CD4-positive, alpha-beta T cell (primary cell): ENCODE data around the gene MYOD1. TPM values are rescaled to one million over a fixed set of nuclear protein-coding genes. Genes with fewer than 3 reads are reported as not detected.

Source experiments
- ATAC-seq: fragments of 200-7000 bp; cut with Tn5 transposase; one replicate; pipeline ENCODE4 v1.10.0; 2022; ENCODE audit warnings: mild to moderate bottlenecking; ENCODE audit not compliant: poor library complexity
- CTCF ChIA-PET: fragments of 350-600 bp; sonication (Branson Sonifier 250); formaldehyde crosslinking; loops from one replicate; lab custom pipeline; 2021; ENCODE audit warnings: antibody characterized with exemption, inconsistent platforms; lab: Charles Lee
- POLR2A ChIA-PET: fragments of 350-600 bp; sonication (Branson Sonifier 250); formaldehyde crosslinking; loops from one replicate; lab custom pipeline; 2021; ENCODE audit warnings: antibody characterized with exemption, inconsistent platforms; lab: Charles Lee
- DNase-seq, 14 experiments: peaks; one replicate each; pipeline ENCODE4 v3.0.0-alpha.2; 2013 to 2020; ENCODE audit warnings: mixed read lengths in 2 of 14
- H3K27ac ChIP-seq, 2 donors: one replicate each; pipeline versions ENCODE4 v1.5.1 to v1.7.0; 2013; ENCODE audit warnings: low read length in 2 of 2, low read depth in 1 of 2, mild to moderate bottlenecking in 1 of 2
- H3K27me3 ChIP-seq, 2 experiments: 1 replicate in 1 of 2; 2 replicates in 1 of 2; pipeline versions ENCODE4 v1.6.1 to v1.7.0; 2013; ENCODE audit warnings: low read length in 2 of 2, control low read depth in 1 of 2, mild to moderate bottlenecking in 1 of 2, moderate library complexity in 1 of 2; ENCODE audit not compliant: insufficient read depth in 2 of 2, control insufficient read depth in 1 of 2
- H3K36me3 ChIP-seq: one replicate; pipeline ENCODE4 v1.6.1; 2013; ENCODE audit warnings: low read length, control low read depth; ENCODE audit not compliant: insufficient read depth
- H3K4me1 ChIP-seq: one replicate; pipeline ENCODE4 v1.6.1; 2013; ENCODE audit warnings: low read length, control low read depth; ENCODE audit not compliant: insufficient read depth
- H3K4me3 ChIP-seq: one replicate; pipeline ENCODE4 v1.5.1; 2013; ENCODE audit warnings: mild to moderate bottlenecking, low read length, moderate library complexity
- H3K9me3 ChIP-seq, 2 experiments: 1 replicate in 1 of 2; 2 replicates in 1 of 2; pipeline versions ENCODE4 v1.6.1 to v1.7.0; 2013; ENCODE audit warnings: low read length in 2 of 2, mild to moderate bottlenecking in 2 of 2, control low read depth in 1 of 2, moderate library complexity in 1 of 2; ENCODE audit not compliant: control insufficient read depth in 1 of 2, insufficient read depth in 1 of 2
- H3K27ac Mint-ChIP-seq: one replicate; pipeline ENCODE4 v1.8.0; 2020; ENCODE audit warnings: mixed read lengths
- H3K27me3 Mint-ChIP-seq: one replicate; pipeline ENCODE4 v1.8.0; 2021; ENCODE audit warnings: mixed read lengths
- H3K36me3 Mint-ChIP-seq: one replicate; pipeline ENCODE4 v1.8.0; 2021; ENCODE audit warnings: low read depth, mixed read lengths
- H3K4me1 Mint-ChIP-seq: one replicate; pipeline ENCODE4 v1.8.0; 2021; ENCODE audit warnings: low read depth, mixed read lengths
- H3K4me3 Mint-ChIP-seq: one replicate; pipeline ENCODE4 v1.8.0; 2020; ENCODE audit warnings: mild to moderate bottlenecking, mixed read lengths
- H3K9me3 Mint-ChIP-seq: one replicate; pipeline ENCODE4 v1.8.0; 2020; ENCODE audit warnings: mixed read lengths
- CTCF ChIP-seq: fragments of 200-600 bp; IDR thresholded peaks from one replicate; pipeline ENCODE4 v1.8.0; 2022; ENCODE audit warnings: antibody characterized with exemption, mild to moderate bottlenecking
- intact Hi-C, 2 experiments: fragments of 100-400 bp; cut with DNase I in 1 of 2; cut with micrococcal nuclease in 1 of 2; formaldehyde crosslinking; loops; one replicate each; pipeline versions ENCODE4 v1.15.1 to v1.9.0; 2023 to 2025; cut with DNase I, micrococcal nuclease
- total RNA-seq, 174 experiments: library from RNA in 2 of 174; stranded (reverse) in 2 of 174; gene quantifications; one replicate each; pipeline ENCODE4 v1.2.3 and lab custom pipeline; 2021 to 2026

The MYOD1 gene
- total RNA-seq, 2 experiments from 2014 or later: not detected

GRCh38 chr11:17764446-17765218 is 45.3 kb downstream of the MYOD1 start:
- CTCF ChIA-PET: no interaction called here
- Histone ChIP-seq H3K4me1 (no peaks in the 10 kb centered on the region), H3K36me3 (no peaks in the 10 kb centered on the region), H3K27ac (no peak overlapping the region), H3K4me3 (no peak overlapping the region), H3K9me3 (no peaks in the 10 kb centered on the region), H3K27me3 (no peaks in the 10 kb centered on the region)
- peaks cover 15% of the 10 kb centered on the region for H3K27me3 Mint-ChIP-seq
- H3K9me3 Mint-ChIP-seq: no peaks in the 10 kb centered on the region
- H3K27ac Mint-ChIP-seq: no peak overlapping the region
- POLR2A ChIA-PET: no interaction called here
- TF ChIP-seq CTCF: no peak
- no peaks in the 10 kb centered on the region for H3K4me1 Mint-ChIP-seq
- no peak for DNase-seq
- H3K4me3 Mint-ChIP-seq: no peak overlapping the region
- no peak for ATAC-seq
- intact Hi-C loops: no loop called here
- H3K36me3 Mint-ChIP-seq: no peaks in the 10 kb centered on the region

- ATAC-seq (no peak), DNase-seq (no peak)
- H3K4me1 Mint-ChIP-seq: no peaks in the 10 kb centered on the region
- no peaks in the 10 kb centered on the region for H3K27me3 ChIP-seq
- CTCF ChIA-PET: no interaction called here
- H3K4me1 ChIP-seq: no peaks in the 10 kb centered on the region
- no peak overlapping the region for H3K4me3 ChIP-seq
- POLR2A ChIA-PET: no interaction called here
- no peaks in the 10 kb centered on the region for H3K9me3 Mint-ChIP-seq
- H3K27ac Mint-ChIP-seq: no peak overlapping the region
- H3K36me3 Mint-ChIP-seq: no peaks in the 10 kb centered on the region
- no peaks in the 10 kb centered on the region for H3K9me3 ChIP-seq
- intact Hi-C loops: no loop called here
- H3K36me3 ChIP-seq: no peaks in the 10 kb centered on the region
- H3K27ac ChIP-seq: no peak overlapping the region
- H3K27me3 Mint-ChIP-seq: peaks cover 15% of the 10 kb centered on the region
- H3K4me3 Mint-ChIP-seq: no peak overlapping the region
- TF ChIP-seq CTCF: no peak
Observed at GRCh38 chr11:17765356-17766072, 46.1 kb downstream of the MYOD1 start.

GRCh38 chr11:17766073-17766359 is 46.6 kb downstream of the MYOD1 start:
- Histone ChIP-seq H3K27me3 (no peaks in the 10 kb centered on the region), H3K9me3 (no peaks in the 10 kb centered on the region), H3K4me3 (no peak overlapping the region), H3K27ac (no peak overlapping the region), H3K4me1 (no peaks in the 10 kb centered on the region), H3K36me3 (no peaks in the 10 kb centered on the region)
- intact Hi-C loops: no loop called here
- ChIA-PET POLR2A (no interaction called here), CTCF (no interaction called here)
- no peak for TF ChIP-seq CTCF
- Mint-ChIP-seq H3K9me3 (no peaks in the 10 kb centered on the region), H3K4me3 (no peak overlapping the region), H3K4me1 (no peaks in the 10 kb centered on the region), H3K27ac (no peak overlapping the region), H3K36me3 (no peaks in the 10 kb centered on the region), H3K27me3 (peaks cover 15% of the 10 kb centered on the region)
- ATAC-seq (no peak), DNase-seq (no peak)
